Activated CD8-positive, alpha-beta memory T cell treated with anti-CD3 and anti-CD28 coated beads for 36 hours (primary cell): ENCODE results near the gene DPCD. TPM values are rescaled to one million over a fixed set of nuclear protein-coding genes. Genes with fewer than 3 reads are reported as not detected.

ENCODE experiments used
- CTCF ChIA-PET: fragments of 350-600 bp; sonication (Branson Sonifier 250); formaldehyde crosslinking; loops from one replicate; lab custom pipeline; 2021; ENCODE audit warnings: antibody characterized with exemption; lab: Charles Lee
- POLR2A ChIA-PET: fragments of 350-600 bp; sonication (Branson Sonifier 250); formaldehyde crosslinking; loops from one replicate; lab custom pipeline; 2021; ENCODE audit warnings: antibody characterized with exemption; lab: Charles Lee
- total RNA-seq, 2 experiments: library from RNA; stranded (reverse); gene quantifications; one replicate each; pipeline ENCODE4 v1.2.3, GENCODE V29; 2021

DPCD gene
- total RNA-seq, 2 experiments from 2014 or later: 23.5 to 23.9 TPM

GRCh38 chr10:101611096-101611905, 23.2 kb downstream of the DPCD start:
- ChIA-PET POLR2A (no interaction called here), CTCF (interaction anchor here (1.0 to 1.6 kb wide), 2 partner anchors 9 to 170 kb away, joined by 3 to 7 read pairs; no protein-coding TSS in a partner anchor)

GRCh38 chr10:101612086-101612485, 24.0 kb downstream of the DPCD start:
- ChIA-PET POLR2A (no interaction called here), CTCF (no interaction called here)

- CTCF ChIA-PET: no interaction called here
- POLR2A ChIA-PET: no interaction called here
These were observed 24.8 kb downstream of the DPCD start for GRCh38 chr10:101612872-101613271.

- POLR2A ChIA-PET: no interaction called here
- CTCF ChIA-PET: no interaction called here
These were observed 25.5 kb downstream of the DPCD start for GRCh38 chr10:101613646-101614045.

GRCh38 chr10:101614663-101615524, 26.8 kb downstream of the DPCD start:
- CTCF ChIA-PET: no interaction called here

GRCh38 chr10:101615525-101616116, 27.5 kb downstream of the DPCD start:
- ChIA-PET CTCF (no interaction called here), POLR2A (no interaction called here)

More at GRCh38 chr10:101614663-101615524, 26.8 kb downstream of the DPCD start:
- POLR2A ChIA-PET: no interaction called here

- CTCF ChIA-PET: no interaction called here
- POLR2A ChIA-PET: no interaction called here
These were observed 28.4 kb downstream of the DPCD start for GRCh38 chr10:101616415-101617101.

GRCh38 chr10:101617102-101617823, 29.1 kb downstream of the DPCD start:
- ChIA-PET CTCF (no interaction called here), POLR2A (no interaction called here)

- POLR2A ChIA-PET: no interaction called here
- CTCF ChIA-PET: no interaction called here
These were observed 29.9 kb downstream of the DPCD start for GRCh38 chr10:101617824-101618568.

- POLR2A ChIA-PET: no interaction called here
- CTCF ChIA-PET: no interaction called here
These were observed 30.8 kb downstream of the DPCD start for GRCh38 chr10:101618871-101619270.

- POLR2A ChIA-PET: no interaction called here
These were observed 31.9 kb downstream of the DPCD start for GRCh38 chr10:101619983-101620382.

GRCh38 chr10:101623528-101623927, 35.4 kb downstream of the DPCD start:
- POLR2A ChIA-PET: no interaction called here
- CTCF ChIA-PET: no interaction called here

More at GRCh38 chr10:101619983-101620382, 31.9 kb downstream of the DPCD start:
- CTCF ChIA-PET: no interaction called here

GRCh38 chr10:101624526-101625102, 36.5 kb downstream of the DPCD start:
- CTCF ChIA-PET: no interaction called here

GRCh38 chr10:101625821-101626412, 37.8 kb downstream of the DPCD start:
- POLR2A ChIA-PET: no interaction called here
- CTCF ChIA-PET: no interaction called here

More at GRCh38 chr10:101624526-101625102, 36.5 kb downstream of the DPCD start:
- POLR2A ChIA-PET: no interaction called here

GRCh38 chr10:101629837-101630632, 41.9 kb downstream of the DPCD start:
- POLR2A ChIA-PET: no interaction called here
- CTCF ChIA-PET: interaction anchor here (1.1 kb wide), 1 partner anchor 160 kb away, joined by 5 read pairs; no protein-coding TSS in a partner anchor

- POLR2A ChIA-PET: no interaction called here
These were observed 42.5 kb downstream of the DPCD start for GRCh38 chr10:101630633-101630920.

More at GRCh38 chr10:101630633-101630920, 42.5 kb downstream of the DPCD start:
- CTCF ChIA-PET: interaction anchor here (0.6 to 1.1 kb wide), 2 partner anchors 159 to 189 kb away, joined by 3 to 5 read pairs; no protein-coding TSS in a partner anchor
